Stimulated activated CD8-positive, alpha-beta memory T cell treated with anti-CD3 and anti-CD28 coated beads, Interleukin-7, amount 100 ng/mL, for 4 hours (primary cell): Measurements from ENCODE around the gene FADS3.

Experiments
- DNase-seq, 2 donors: peaks; one replicate each; pipeline ENCODE4 v3.0.0-alpha.2; 2020; ENCODE audit warnings: low read depth in 2 of 2

Gene FADS3

DNA sequence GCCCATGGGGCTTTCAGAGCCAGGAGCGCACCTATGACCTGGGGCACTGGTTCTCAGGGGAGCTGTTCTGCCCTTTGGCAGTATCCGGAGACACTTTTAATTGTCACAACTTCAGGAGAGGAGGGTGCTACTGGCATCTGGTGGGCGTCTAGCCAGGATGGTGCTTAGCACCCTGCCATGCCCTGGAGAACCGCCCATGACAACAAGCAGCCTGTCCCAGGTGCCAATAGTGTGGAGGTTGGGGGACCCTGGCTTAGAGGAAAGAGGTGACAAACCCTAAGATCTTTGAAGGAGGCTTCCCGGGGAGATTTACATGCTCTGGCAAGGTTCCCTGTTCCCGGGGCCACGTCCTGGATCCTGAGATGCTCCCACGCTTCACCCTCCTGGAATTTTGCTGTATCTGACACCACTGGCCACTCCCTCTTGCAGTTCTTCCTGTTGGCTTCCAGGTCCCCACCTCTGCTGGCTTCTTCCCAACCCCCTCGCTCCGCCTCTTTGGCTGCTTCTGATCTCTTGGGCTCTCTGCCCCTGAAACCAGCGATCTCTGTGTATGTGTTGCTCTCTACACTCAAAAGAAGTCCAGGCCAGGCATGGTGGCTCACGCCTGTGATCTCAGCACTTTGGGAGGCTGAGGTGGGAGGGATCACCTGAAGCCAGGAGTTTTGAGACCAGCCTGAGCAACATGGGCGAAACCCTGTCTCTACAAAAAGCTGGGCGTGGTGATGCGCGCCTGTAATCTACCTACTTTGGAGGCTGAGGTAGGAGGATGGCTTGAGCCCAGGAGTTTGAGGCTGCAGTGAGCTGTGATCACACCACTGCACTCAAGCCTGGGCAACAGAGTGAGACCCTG lies 31.1 kb downstream of the FADS3 start:
- DNase-seq, result no peak

DNA sequence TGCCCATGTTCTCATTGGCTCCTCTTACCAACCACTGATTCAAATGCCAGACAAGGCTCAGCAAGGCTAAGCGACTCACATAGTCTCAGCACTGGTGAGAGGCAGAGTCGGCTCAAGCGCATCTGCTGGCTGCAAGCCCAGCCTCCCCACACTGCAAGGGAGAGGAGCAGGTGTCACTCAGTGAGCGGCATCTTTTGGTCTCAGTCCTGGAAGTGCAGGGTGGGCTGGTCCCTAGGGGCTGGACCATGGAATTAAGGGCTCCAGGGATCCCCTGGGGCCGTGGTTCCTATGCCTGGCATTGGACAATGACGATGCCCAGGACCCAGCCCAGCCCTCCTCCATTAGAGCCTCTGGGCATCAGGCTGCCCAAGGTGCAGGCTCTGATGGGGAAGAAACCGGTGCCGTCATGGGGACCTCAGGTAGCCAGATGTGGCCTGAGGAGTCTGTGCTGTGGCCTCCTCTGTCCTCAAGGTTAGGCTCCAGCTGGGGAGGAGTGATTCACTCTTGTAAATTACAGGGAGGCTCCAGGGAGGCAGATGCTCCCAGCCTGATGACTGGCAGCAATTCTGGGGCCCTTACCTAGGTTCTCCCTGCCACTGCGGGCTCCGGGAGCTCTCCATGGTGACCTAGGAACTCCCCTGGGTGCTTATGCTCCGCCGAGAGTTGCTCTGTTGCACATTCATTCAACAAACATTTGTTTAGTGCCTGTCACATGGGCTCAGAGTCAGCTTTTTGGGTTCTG lies 35.2 kb downstream of the FADS3 start:
- no peak for DNase-seq

DNA sequence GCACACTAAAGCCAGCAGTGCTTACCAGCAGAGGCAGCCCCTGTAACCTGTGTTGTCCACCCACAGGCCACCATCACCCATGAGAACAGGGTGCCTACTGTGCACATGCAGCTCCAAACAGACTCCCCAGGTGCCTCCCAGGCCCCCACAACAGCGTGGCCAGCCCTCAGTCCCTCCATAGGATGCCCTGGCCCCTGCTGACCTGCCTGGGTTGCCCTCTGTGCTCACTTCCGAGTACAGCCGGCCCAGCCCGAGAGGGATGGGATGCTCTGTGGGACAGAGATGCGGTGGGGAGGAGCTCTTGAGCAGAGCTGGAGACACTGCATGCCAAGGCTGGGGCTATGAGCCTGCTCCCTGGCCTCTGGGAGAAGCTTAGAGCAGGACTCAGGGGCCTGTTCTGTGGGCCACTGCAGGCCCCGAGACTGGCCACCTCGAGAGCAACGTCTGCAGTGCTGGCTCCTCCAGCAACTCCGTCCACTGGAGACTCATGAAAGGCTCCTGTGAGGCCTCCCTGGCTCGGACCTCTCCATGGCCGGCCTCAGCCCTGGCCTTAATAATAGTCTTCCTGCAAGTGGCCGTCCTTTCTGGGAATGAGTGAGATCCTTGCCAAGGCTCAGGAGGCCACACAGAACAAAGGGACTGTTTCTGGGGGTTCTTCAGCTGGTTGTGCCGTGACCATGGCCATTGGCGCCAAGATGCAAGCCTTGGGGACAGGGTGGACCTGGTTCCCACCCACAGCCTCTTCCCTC lies 36.2 kb downstream of the FADS3 start:
- DNase-seq, result no peak

DNA sequence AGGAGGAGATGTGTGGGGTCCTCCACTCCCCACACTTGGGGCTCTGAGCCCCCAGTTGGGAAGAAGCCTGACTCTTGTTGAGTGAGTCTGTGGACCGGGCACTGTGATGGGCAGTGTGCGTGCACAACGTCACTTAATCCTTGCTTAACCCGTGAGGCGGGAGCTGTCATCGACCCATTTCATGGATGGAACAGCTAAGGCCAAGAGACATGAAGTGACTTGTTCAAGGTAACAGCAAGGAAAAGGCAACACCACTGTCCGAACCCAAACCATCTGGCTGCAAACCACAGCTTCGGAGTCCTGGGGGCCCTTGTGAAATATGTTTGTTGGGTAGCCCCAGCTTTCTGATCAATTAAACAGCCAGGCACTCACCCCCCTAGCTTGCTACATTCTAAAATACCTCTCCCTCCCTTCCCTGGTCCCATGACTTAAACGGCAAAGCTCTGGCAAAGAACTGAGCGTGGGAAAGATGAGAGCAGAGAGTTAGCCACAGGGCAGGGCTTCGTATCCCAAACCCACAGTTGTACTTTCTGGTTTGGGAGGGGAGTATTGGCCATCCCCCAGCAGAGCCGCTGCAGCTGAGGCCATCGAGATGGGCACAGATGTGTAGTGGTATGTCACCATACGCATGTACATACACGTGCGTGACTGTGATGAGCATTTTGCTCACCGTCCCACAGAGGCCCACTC lies 37.0 kb downstream of the FADS3 start:
- DNase-seq, result no peak

DNA sequence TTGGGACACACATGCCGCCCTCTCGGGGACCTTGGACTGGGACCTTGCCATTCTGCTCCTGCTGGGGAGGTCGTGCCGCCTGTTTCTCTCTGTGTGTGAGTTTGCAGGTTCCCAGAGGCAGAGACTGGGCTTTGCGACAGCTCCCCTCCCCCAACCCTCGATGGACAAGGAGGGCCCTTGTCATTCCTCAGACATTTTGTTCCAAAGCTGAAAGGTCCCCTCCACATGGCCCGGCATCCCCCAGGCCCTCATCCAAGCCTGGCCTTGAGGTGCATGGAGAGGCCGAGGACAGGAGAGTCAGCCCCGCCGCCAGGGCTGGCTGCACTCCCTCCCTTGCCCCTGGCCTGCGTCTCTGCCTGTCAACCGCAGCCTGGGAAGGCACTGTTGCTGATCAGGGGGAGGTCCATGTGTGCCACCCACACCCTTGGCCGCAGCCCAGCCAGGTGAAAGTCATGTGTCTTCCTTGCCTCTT lies 37.6 kb downstream of the FADS3 start:
- DNase-seq, result no peak

DNA sequence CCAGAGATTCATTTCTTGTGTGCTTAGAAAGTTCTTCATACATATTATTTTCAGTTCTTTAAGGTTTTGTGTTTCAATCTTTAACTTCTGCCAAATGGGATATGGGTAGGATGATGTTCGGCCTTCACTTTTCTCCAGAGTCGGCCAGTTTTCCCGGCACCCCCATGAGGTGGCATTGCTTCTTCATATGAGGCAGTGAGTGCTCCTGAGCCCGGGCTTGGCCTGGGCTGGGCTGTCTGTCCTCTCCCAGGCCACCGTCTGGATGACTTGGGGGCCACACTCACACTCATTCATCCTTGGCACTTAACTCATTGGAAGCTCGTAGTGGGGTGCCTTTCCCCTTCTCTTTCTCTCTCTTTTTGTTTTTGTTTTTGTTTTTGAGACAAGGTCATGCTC lies 39.4 kb downstream of the FADS3 start:
- no peak for DNase-seq

DNA sequence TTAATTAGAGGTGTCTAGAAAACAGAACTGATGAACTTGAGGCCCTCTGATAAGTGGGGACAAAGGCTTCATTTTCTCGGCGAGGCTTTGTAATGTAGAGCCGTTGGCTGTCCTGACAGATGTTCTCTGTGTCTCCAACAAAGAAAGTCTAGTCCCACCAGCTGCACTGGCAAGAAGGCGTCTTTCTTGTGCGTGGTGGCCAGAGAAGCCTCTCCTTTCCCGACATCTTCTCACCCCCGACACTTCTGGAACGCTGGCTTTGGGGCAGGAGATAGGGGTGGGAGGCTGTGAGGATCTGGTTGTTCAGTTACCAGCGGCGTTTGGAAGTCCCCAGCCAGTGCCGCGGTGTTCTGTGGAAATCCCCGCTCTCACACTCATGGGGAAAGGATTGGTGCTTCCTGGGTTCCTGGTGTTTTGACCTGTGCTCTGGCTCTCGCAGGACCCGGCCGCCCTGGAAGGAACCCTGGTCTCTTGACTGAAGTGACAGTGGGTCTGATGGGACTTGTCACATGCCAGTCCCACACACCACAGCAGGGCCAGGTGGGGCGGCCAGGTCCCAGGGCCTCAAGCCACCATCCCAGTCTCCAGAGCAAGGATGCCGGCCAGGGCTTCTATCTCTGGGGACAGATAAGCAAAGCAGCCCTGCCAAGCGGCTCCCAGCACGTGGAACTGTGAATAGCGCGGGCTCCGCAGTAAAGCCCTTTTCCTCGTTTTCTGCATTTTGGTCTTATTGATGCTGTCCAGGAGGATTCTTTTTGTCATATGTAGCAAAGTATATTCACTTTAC lies 40.0 kb downstream of the FADS3 start:
- DNase-seq, result no peak

DNA sequence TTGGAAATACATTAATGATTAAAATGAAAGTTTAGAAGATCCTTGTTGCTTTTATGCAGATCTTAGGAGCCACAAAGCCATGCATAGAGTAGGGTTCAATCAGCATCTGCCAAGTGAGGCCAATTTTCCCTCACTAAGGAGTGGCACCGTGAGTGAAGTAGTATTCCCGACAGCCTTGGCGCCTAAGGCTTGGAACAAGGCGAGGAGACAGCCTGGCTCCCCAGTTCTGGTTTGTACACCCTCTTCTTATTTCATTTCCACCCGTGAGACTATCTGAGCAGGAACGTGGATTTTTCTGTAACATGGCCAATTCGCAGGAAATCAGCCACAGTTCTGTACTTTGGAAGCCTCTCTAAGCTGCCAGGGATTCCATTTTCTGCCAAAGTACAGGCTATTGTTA lies 40.7 kb downstream of the FADS3 start:
- DNase-seq, result no peak

DNA sequence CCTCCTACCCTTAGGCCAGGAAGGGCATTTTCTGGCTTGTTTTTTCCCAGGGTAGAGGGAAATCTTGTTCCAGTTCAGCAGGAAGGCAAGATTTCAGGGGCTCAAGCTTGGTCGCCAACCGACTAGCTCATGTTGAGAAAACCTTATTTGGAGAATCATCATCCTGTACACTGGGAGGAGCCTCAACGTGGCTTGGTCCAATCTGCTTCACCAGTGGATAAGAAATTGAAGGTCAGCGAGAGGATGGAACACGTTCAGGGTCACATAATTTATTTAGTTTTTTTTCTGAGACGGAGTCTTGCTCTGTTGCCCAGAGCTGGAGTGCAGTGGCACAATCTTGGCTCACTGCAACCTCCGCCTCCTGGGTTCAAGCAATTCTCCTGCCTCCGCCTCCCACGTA lies 42.7 kb downstream of the FADS3 start:
- DNase-seq, result no peak

DNA sequence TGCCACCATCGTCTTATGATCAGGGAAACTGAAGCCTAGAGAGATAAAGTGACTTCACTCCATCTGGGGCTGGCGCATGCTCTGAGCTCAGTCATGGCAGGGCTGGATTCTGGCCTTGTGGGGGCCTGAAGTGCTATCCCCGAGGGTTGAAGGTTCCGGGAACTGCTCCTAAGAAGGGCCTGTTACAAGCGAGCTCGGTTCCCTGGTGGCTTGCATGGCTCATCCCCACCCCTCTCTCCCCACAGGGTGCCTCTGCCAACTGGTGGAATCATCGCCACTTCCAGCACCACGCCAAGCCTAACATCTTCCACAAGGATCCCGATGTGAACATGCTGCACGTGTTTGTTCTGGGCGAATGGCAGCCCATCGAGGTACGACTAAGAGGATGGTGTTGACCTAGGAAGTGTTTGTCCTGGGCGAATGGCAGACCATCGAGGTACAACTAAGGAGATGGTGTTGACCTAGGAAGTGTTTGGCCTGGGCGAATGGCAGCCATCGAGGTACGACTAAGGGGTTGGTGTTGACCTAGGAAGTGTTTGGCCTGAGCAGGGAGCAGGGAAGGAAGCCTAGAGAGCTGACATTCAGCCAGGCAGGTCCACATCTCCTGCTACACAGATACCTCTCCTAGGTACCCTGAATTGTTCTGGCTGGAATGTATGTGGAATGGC lies 43.3 kb downstream of the FADS3 start:
- no peak for DNase-seq

DNA sequence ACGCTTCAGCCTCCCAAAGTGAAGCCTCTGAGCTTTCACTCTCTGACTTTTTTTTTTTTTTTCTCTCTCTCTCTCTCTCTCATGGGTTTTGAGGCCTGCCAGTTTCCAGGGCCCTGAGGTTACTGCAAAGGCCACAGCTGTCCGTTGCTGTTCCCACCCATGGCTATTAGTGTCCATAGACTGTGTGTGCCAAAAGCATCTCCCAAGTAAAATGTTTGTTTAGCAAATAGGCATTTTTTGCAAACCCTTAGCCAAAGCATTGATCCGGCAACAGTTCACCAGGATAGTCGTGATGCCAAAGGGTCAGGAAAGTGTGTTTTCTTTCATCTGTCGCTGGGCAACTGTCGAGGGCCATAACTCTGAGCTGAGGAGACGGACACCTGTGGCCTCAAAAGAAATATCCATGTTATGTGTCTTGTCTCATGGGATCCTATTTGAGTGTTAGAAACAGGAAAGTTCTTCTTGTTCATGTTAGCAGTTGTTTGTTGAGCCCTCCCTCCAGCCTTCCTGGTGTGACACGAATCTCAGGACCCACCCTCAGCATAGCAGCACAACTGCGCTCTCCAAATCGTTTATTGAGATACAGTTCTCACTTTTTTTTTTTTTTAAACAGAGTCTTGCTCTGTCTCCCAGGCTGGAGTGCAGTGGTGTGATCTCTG lies 44.9 kb downstream of the FADS3 start:
- no peak for DNase-seq

DNA sequence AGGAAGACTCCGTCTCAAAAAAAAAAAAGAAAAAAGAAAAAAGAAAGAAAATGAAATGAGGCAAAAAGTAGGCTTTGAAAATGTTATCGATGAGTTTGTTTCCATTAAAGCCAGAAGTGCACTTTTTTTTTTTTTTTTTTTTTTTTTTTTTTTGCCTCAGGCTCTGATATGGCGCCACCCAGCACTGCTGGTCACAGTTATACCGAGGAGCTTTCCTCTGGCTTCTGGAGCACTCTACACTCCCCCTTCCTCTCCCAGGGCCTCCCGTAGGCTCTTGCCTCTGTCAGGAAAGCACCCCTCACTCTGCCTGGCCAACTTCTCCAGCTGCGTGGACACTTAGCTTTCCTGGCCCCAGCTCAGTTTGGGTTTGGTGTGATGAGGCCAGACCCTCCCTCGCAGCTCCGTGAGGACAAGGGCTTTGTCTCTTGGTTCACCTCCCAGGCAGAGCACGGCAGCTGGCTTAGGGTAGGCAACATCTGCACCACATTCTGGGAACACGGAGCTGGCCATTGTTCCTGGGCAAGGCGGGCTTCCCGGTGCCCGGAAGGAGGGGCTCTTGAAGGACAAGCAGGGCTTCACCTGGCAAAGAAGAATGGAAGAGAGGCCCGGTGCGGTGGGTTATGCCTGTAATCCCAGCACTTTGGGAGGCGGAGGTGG lies 46.3 kb downstream of the FADS3 start:
- DNase-seq, result no peak

DNA sequence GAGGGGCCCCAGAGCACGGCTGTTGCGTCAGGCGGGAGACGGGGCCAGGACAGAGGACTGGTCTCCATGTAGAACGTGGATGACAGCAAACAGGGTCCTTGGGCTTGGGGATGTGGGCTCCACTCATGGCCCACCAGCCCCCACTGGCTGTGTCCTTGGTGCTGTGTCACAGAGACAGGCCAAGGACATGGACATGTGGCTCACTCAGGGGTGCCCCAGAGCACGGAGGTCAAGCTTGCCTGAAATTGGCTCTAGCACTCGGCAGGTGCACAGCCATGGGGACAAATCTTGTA lies 48.9 kb downstream of the FADS3 start:
- DNase-seq, result no peak

DNA sequence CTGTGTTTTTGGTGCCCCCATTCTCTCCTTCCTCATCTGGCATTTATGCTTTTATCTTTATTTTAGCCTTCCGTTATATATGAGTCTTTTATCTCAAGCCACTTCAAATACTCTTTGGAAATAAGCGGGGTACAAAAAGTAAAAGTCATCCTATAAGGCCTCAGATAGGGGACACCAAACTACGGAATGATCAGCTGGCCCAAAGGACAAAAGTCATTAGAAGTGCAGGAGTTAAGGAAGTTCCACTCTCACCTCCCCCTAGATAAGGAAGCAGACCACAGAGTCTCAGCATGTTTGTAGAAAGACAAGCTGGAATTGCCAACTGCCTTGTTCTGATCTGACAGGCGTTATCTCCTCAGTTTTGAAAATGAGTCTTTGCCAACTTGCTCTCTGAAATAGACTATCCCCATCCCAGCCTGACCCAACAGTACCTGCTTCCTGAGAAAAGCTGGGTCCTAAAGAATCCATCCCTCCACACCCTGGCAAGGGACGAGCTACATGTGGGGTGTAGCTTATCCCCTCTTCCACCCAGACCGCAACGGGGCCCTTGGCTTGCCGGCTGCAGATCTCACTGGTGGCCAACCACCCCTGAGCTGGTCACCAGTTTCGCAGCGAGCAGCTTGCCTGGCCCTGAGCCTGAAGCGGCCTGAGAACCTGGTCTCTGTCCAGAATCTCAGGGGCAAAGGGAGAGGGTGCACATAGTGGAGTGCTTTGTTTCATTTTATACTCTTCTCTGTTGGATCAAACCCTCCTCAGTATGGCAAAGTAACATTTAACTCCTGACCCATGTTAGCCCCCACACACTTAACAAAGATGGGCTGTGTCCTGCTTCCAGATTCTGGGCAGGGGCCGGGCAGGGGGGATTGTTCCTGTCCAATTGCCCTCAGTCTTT lies 49.5 kb downstream of the FADS3 start:
- DNase-seq, result no peak

DNA sequence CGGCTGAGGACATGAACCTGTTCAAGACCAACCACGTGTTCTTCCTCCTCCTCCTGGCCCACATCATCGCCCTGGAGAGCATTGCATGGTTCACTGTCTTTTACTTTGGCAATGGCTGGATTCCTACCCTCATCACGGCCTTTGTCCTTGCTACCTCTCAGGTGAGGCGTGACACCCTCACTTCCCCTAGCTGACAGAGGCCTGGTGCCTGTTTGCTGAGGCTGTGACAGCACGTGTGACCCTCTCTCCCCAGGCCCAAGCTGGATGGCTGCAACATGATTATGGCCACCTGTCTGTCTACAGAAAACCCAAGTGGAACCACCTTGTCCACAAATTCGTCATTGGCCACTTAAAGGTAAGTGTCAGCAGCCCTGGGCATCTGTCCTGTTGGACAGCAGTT lies 51.0 kb downstream of the FADS3 start:
- DNase-seq, result no peak

DNA sequence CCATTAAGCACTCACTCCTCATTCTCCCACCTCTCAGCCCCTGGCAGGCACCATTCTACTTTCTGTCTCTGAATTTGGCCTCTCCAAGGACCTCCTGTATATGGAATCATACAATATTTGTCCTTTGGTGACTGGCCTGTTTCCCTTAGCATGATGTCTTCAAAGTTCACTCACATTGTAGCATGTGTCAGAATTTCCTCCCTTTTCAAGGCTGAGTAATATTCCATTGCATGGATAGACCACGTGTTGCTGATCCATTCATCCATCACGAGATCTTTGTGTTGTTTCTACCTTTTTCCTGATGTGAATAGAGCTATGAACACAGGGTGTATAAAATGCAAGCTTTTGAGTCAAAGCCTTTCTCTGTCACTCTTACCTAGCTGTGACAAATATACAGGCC lies 51.6 kb downstream of the FADS3 start:
- DNase-seq, result no peak

DNA sequence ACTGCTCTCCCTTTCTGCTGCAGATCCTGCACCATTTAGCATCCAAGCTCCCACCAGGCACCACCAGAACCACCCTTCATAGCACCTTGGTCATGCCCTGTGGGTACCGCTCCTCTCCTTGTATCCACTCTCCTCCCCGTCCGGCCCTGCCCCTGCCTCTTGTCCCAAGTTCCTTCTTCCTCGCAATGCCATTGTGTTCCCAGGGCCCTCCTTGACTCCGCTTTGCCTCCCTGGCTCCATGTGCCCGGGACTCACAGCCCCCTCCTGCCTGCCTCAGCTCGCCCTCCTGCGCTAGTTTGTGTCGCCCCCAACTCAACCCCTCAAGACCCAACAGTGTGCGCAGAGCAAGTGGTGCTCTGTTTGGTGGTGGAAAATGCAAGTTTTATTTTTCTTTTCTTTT lies 52.4 kb downstream of the FADS3 start:
- no peak for DNase-seq

DNA sequence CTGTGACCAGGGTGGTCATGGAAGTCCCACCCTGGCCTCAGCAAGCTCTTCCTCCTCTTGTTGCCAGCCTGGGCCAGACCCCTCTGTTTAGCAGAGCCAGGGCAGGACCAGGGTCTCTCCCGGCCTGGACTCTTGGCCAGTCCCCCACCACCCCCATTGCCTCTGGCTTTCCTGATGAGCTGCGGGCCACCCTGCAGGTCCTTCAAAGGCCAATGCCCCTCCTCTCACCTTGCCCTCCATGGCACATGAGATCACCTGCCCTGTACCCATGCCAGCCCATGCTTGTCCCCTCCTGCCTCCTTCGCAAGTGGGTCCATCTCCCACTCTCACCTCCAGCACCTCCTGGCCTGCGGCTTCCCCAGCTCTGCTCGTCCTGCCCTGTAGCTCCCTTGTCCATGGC lies 52.8 kb downstream of the FADS3 start:
- no peak for DNase-seq
